SU-DHL-6 (cell line): ENCODE measurements around the gene TTLL11.

Experiments
- H2AFZ ChIP-seq: fragments of 200-600 bp; sonication (generic); 2 replicates; pipeline ENCODE4 v1.6.1; 2014; ENCODE audit warnings: low read depth, mild to moderate bottlenecking, moderate library complexity, mixed read lengths, antibody characterized with exemption, low read length; ENCODE audit not compliant: severe bottlenecking
- H3F3A ChIP-seq: fragments of 200-600 bp; shearing (Covaris generic); 2 replicates; pipeline ENCODE4 v1.6.0; 2016; ENCODE audit warnings: antibody characterized with exemption, mild to moderate bottlenecking; ENCODE audit not compliant: insufficient read depth
- H3K27ac ChIP-seq: fragments of 200-600 bp; sonication (generic); 2 replicates; pipeline ENCODE4 v1.5.1; 2016; ENCODE audit warnings: low read depth, mild to moderate bottlenecking, low read length, moderate library complexity, mixed read lengths
- H3K27me3 ChIP-seq: fragments of 200-600 bp; sonication (generic), shearing (Covaris generic); 2 replicates; pipeline ENCODE4 v1.6.0; 2014; ENCODE audit warnings: mild to moderate bottlenecking, low read length
- H3K36me3 ChIP-seq: fragments of 200-600 bp; sonication (generic); 2 replicates; pipeline ENCODE4 v1.6.1; 2014; ENCODE audit warnings: mild to moderate bottlenecking, low read length, mixed read lengths
- H3K4me2 ChIP-seq: fragments of 300-600, 200-600 bp; shearing (Covaris generic), sonication (generic); 2 replicates; pipeline ENCODE4 v1.6.0; 2014; ENCODE audit warnings: low read length, low read depth, mild to moderate bottlenecking; ENCODE audit not compliant: poor library complexity, severe bottlenecking
- H3K4me3 ChIP-seq: fragments of 200-600 bp; sonication (generic); 2 replicates; pipeline ENCODE4 v1.5.1; 2014; ENCODE audit warnings: antibody characterized with exemption, low read length, mild to moderate bottlenecking, mixed read lengths; ENCODE audit not compliant: insufficient read depth, poor library complexity, severe bottlenecking
- H3K79me2 ChIP-seq: fragments of 200-600 bp; sonication (generic); 2 replicates; pipeline ENCODE4 v1.6.1; 2014; ENCODE audit warnings: mild to moderate bottlenecking, low read length, moderate library complexity; ENCODE audit not compliant: insufficient read depth
- H3K9ac ChIP-seq: fragments of 200-600 bp; sonication (generic); 2 replicates; pipeline ENCODE4 v1.7.0; 2014; ENCODE audit warnings: mild to moderate bottlenecking, low read length
- H3K9me2 ChIP-seq: fragments of 200-600 bp; sonication (generic); replicated peaks from 2 replicates; pipeline ENCODE4 v1.6.1; 2014; ENCODE audit warnings: low read length; ENCODE audit not compliant: insufficient read depth
- H3K9me3 ChIP-seq: fragments of 200-600 bp; sonication (generic); 2 replicates; pipeline ENCODE4 v1.6.1; 2014; ENCODE audit warnings: low read length, mixed read lengths; ENCODE audit not compliant: insufficient read depth
- H4K20me1 ChIP-seq: fragments of 200-600 bp; sonication (generic); 2 replicates; pipeline ENCODE4 v1.6.1; 2014; ENCODE audit warnings: low read depth, mild to moderate bottlenecking, antibody characterized with exemption, low read length, moderate library complexity, mixed read lengths
- EZH2phosphoT487 ChIP-seq: fragments of 200-600 bp; sonication (generic), shearing (Covaris generic); conservative IDR thresholded peaks from 2 replicates; pipeline ENCODE4 v1.6.1; 2018; ENCODE audit warnings: mild to moderate bottlenecking, antibody characterized with exemption, low read length, moderate library complexity, mixed read lengths
- TF ChIP-seq, protein P1 (sequence below): fragments of 200-600 bp; sonication (generic); IDR thresholded peaks from one replicate; pipeline ENCODE4 v1.5.1; 2017; ENCODE audit warnings: antibody characterized with exemption, mild to moderate bottlenecking, low read length, moderate library complexity; ENCODE audit not compliant: insufficient read depth, poor library complexity, severe bottlenecking

The TTLL11 gene

DNA sequence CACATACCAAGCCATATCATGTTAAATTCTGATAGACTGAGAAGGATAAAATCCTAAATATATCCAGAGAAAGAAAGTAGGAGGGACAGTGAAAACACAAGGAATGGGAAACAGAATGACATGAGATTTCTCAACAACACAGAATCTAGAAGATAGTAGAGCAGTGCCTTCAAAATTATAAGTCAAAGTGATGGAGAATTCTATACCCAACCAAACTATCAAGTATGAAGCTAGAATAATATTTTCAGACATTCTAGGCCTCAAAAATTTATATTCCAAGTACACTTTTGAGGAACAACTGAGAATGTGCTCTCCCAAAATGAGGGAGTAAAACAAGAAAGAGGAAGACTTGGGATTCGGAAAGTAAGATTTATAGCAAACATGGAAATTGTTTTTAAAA lies 10.9 kb upstream of the TTLL11 start:
- Histone ChIP-seq H3K27me3 (no peaks in the 10 kb centered on the region), H3K9me2 (no peaks in the 10 kb centered on the region), H3K27ac (no peak overlapping the region), H3F3A (no peaks in the 10 kb centered on the region), H2AFZ (no peak overlapping the region), H3K79me2 (no peaks in the 10 kb centered on the region), H3K9me3 (no peaks in the 10 kb centered on the region), H3K4me3 (no peak overlapping the region), H3K9ac (no peak overlapping the region), H3K4me2 (no peak overlapping the region), H4K20me1 (no peaks in the 10 kb centered on the region), H3K36me3 (no peaks in the 10 kb centered on the region)
- TF ChIP-seq EZH2phosphoT487, result no peak
- TF ChIP-seq, protein P1, sequence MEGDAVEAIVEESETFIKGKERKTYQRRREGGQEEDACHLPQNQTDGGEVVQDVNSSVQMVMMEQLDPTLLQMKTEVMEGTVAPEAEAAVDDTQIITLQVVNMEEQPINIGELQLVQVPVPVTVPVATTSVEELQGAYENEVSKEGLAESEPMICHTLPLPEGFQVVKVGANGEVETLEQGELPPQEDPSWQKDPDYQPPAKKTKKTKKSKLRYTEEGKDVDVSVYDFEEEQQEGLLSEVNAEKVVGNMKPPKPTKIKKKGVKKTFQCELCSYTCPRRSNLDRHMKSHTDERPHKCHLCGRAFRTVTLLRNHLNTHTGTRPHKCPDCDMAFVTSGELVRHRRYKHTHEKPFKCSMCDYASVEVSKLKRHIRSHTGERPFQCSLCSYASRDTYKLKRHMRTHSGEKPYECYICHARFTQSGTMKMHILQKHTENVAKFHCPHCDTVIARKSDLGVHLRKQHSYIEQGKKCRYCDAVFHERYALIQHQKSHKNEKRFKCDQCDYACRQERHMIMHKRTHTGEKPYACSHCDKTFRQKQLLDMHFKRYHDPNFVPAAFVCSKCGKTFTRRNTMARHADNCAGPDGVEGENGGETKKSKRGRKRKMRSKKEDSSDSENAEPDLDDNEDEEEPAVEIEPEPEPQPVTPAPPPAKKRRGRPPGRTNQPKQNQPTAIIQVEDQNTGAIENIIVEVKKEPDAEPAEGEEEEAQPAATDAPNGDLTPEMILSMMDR, result no peak

DNA sequence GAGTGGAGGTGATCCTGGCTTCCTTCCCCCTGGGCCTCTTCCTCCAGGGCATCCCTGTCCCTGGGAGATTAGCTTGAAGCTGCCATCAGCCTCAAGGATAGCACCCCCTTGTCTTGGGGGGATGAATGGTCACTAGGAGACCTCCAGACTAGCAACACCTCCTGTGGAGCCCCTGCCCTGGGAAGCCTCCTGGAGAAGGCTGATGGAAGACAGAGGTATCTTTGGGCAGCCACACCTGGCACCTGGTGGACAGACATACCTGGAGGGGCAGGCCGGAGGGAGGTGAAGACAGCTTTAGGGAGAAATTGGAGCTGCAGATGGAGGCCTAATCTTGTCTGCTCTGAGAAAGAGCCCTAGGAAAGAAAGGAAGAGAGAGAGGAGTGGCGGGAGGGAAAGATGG lies 9.0 kb upstream of the TTLL11 start:
- TF ChIP-seq, protein P1, result no peak
- no peak for TF ChIP-seq EZH2phosphoT487
- no peak overlapping the region for H3K4me2 ChIP-seq

DNA sequence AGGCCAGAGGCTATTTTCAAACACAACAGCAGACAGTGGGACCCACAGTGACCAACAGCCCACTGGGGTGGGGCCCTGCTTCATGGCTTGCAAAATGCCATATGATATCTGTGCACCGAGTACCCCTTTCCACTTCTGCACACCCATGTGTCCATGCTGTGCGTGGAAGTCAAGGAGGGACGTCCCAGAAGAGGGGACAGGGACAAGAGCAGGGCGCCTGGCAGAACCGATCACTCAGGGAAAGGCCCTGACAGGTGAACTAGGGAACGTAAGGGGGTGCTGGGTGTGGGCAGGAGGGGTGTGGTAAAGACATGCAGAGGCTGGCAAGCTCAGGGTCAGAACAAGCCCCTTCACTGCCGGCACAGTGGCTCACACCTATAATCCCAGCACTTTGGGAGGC lies 7.6 kb upstream of the TTLL11 start:
- Histone ChIP-seq H2AFZ (no peak overlapping the region), H3K4me3 (no peak overlapping the region), H3K9ac (no peak overlapping the region), H3F3A (no peaks in the 10 kb centered on the region), H4K20me1 (no peaks in the 10 kb centered on the region), H3K9me3 (no peaks in the 10 kb centered on the region), H3K27ac (no peak overlapping the region), H3K9me2 (no peaks in the 10 kb centered on the region), H3K36me3 (no peaks in the 10 kb centered on the region), H3K27me3 (no peaks in the 10 kb centered on the region), H3K4me2 (no peak overlapping the region), H3K79me2 (no peaks in the 10 kb centered on the region)
- no peak for TF ChIP-seq EZH2phosphoT487
- TF ChIP-seq, protein P1, result no peak

More for the DNA sequence above, 9.0 kb upstream of the TTLL11 start:
- Histone ChIP-seq H3K27me3 (no peaks in the 10 kb centered on the region), H3K4me3 (no peak overlapping the region), H3K9me3 (no peaks in the 10 kb centered on the region), H3K36me3 (no peaks in the 10 kb centered on the region), H2AFZ (no peak overlapping the region), H3F3A (no peaks in the 10 kb centered on the region), H3K79me2 (no peaks in the 10 kb centered on the region), H3K27ac (no peak overlapping the region), H3K9me2 (no peaks in the 10 kb centered on the region), H4K20me1 (no peaks in the 10 kb centered on the region), H3K9ac (no peak overlapping the region)
